Activated T-cell treated with anti-CD3 and anti-CD28 coated beads for 4 hours (primary cell): ENCODE data around the gene EPB41L2.
A peak's percentile ranks its signal among the peaks of the same experiment; 100 is the strongest.

Experiments used
- DNase-seq: peaks from one replicate; pipeline ENCODE4 v3.0.0-alpha.2; 2020

Gene EPB41L2

GRCh38 chr6:130900913-130901312, 162.1 kb downstream of the EPB41L2 start:
- DNase-seq, result no peak

GRCh38 chr6:130896249-130896648, 166.8 kb downstream of the EPB41L2 start:
- no peak for DNase-seq

DNA sequence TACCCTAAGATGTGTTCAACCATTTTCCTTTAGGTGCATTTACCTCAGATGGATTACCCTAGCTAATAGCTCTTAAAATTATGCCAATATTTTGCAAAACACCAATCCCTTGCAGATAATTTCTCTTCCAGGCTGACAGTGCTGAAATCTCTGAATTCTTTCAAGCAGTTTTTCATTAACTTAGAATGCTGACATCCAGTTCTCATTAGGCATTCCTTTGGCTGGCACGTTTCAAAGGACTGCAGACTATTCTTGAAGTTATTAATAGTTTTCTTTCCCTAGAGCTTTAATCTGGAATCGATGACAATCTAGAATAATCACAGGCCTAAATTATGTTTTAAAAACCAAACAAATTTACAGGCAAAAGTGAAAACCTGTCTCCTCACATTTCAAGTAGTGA, 167.5 kb downstream of the EPB41L2 start:
- no peak for DNase-seq

DNA sequence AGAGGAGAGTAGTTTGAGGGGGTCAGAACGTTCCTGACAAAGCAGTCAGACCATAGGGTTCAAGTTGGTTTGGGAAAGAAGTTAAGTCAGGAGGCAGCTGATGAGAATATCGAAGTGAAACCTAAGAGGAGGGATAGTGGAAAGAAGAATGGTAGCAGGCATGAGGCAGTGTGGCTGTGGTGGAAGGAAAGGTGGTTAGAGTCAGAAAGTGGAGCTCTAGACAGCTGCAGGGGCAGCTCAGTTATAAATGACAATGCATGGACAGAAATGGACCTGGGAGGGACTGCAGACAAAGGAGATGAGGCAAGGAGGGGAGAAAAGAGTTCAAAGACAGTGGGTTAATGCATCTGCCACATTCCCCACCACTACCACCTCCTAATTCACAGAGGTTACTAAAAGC, 169.3 kb downstream of the EPB41L2 start:
- no peak for DNase-seq

GRCh38 chr6:130893277-130893676, 169.8 kb downstream of the EPB41L2 start:
- no peak for DNase-seq

DNA sequence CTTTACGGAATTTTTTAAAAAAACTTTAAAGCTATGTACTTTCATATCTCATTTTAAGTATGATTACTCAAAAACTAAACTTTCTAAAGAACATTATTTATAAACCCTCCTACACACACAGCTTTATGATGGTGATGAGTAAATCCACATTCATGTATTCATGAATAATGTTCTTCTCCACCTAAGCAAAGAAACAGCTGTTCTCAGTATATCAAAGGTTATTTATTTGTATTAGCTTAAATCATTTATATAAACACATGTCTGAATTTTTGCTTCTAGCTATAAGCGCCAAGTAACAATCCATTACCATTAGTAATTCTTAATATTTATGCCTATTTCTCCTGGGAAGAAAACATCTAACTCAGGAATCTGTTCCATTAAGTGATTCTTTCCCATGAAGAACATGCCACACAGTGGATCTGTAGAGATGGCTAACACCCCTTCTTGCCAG, 172.5 kb downstream of the EPB41L2 start:
- DNase-seq, result no peak

- no peak for DNase-seq
These were observed 173.6 kb downstream of the EPB41L2 start for GRCh38 chr6:130889423-130889822.

DNA sequence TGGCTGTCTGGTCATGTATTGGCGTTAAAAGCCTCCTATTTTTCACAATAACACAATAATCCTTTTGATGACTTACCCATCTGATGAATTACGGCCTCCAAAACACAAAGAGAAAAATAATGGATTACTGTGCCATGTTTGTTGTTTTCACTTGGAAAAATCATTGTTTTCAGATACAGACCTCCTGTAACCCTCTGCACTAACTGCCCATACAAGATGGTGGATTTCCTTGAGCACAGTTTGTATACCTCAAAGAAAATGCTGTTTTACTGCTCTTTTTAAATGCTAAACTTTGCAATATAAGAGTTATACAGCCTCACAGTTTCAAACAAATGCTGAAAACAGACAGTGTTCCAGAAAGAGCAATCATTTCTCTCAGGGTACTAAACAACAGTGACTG, 174.8 kb downstream of the EPB41L2 start:
- no peak for DNase-seq

DNA sequence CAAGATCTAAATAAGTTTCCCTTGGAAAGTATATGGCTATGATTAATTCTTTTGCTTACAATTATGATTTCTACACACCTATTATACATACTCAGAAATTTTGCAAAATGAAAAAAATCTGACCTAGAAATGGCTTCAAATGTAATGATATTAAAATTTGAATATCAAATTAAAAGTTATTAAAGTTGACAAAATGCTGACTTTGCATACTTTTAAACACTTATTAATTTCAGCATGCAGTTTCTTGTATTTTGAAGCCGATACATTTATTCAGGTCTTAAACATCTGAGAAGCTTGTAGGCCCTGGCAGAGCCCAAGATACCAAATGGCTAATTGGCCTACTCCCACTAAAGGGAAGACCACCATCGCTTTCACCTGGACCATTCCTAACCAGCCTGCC, 176.1 kb downstream of the EPB41L2 start:
- DNase-seq, result no peak

GRCh38 chr6:130885392-130886192, 177.5 kb downstream of the EPB41L2 start:
- peak; percentile 74 for DNase-seq

DNA sequence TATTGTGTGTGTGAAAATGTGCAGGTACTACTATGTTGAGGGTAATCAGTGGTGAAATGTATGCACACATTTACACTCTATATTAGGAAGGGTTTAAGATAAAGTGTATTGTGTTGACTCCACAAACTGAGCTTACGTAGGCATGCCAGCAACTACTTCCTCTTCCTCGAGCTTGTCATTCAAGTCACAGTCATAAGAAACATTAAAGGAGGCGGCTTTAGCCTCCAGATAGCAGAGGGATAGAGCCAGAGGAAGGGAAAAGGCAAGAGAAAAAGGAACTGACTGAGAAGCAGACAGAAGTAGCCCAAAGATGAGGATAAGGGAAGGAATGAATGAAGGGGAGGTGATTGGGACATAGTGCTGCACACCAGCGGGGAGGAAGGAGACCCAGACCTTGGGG, 180.7 kb downstream of the EPB41L2 start:
- DNase-seq, result no peak

GRCh38 chr6:130879826-130880225, 183.2 kb downstream of the EPB41L2 start:
- DNase-seq, result no peak

DNA sequence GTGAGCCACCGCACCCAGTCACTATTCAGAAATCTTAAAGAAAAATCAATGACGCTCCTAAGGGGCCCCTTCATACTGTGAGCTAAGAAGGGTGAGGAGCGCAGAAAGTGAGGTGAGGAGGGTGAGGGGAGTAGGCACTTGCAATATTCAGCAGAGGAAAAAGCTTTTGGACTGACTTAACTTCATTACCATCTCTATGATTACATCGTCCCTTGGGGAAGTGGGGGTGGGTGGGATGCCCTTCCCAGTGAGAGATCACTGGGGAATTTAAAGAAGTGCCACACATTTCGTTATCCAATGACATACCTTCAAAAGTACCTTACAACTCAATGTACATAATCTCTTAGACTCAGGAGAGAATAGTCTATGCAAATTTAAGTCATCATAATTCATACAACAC, 189.3 kb downstream of the EPB41L2 start:
- no peak for DNase-seq

DNA sequence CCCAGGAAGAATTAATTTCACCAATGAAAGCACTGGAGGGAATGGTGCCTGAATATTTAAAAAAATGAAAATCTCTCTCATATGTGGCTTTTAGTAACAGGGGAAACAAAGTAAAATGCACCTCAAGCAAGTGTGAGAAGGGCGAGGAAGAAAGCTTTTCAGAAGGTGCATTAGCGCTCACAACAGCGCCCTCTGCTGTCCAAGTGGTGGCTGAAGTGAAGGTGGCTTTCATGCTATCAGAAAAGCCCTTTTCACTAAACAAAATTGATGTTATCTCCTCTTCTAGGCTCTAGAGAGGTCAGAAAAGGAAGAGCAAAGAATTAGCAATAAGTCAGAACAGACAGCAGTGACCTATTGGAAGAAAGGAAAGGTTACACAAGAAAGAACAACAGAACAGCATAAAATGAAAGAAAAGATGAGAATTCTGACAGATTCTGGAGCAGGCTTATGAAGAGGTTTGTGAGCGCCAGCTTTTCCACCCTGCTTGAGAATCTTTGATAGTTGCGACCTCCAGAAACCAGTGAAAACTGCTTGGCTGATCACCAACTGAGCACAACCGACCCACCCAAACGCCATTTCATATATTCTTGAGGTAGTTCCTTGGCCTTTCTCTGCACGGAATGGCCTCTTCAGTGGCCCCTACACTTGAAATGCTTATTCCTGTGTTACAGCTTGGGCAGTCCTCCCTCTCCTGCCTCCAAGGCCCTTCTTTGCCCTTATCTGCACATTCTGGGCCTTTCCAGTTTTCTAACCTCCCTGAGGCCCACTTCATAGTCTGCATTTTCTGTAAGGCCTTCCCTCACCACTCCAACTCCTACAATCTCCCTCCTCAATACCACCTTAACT, 190.6 kb downstream of the EPB41L2 start:
- peak; percentile 66 for DNase-seq

- DNase-seq, result no peak
These were observed 192.7 kb downstream of the EPB41L2 start for GRCh38 chr6:130870179-130870880.

- DNase-seq, result no peak
These were observed 193.4 kb downstream of the EPB41L2 start for GRCh38 chr6:130869681-130870080.

- DNase-seq, result no peak
These were observed 197.3 kb downstream of the EPB41L2 start for GRCh38 chr6:130865793-130866192.

GRCh38 chr6:130864344-130864743, 198.7 kb downstream of the EPB41L2 start:
- no peak for DNase-seq

DNA sequence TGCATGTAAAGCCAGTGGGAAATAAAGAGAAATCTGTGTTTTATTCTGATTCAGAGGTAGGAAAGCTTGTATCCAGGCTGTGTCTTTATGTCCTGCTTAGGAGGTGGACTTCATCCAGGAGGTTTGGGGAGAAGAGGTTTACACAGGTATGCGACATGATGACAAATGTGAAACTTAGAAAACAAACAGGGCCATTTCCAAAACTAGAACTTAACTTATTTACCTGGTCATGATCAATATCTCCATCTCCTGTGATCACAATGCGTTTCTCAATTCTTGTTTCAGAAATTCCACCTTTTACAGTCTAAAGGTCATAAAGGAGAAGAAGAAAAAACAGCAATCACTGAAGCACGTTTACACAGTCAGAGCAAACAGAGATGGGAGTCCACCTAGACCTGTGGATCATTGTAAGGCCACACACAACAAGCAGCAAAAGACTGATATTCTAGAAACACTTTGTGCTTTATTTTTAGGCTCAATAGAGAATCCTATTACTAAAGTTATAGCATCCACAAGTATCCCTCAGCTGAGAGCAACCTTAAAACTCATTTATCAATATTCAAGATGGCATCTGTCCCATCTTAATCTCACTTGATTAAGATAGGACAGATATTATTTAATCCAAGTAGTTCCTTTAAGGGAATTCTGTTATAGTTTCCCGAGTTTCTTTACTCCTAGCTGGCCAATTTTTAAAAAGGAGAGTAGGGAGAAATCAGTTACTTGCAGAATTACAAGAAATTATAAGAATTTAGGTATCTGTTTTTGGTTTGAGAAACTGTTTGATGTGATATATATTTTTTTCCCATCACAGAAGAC, 199.4 kb downstream of the EPB41L2 start:
- no peak for DNase-seq

- DNase-seq, result no peak
These were observed 200.7 kb downstream of the EPB41L2 start for GRCh38 chr6:130862370-130862769.

DNA sequence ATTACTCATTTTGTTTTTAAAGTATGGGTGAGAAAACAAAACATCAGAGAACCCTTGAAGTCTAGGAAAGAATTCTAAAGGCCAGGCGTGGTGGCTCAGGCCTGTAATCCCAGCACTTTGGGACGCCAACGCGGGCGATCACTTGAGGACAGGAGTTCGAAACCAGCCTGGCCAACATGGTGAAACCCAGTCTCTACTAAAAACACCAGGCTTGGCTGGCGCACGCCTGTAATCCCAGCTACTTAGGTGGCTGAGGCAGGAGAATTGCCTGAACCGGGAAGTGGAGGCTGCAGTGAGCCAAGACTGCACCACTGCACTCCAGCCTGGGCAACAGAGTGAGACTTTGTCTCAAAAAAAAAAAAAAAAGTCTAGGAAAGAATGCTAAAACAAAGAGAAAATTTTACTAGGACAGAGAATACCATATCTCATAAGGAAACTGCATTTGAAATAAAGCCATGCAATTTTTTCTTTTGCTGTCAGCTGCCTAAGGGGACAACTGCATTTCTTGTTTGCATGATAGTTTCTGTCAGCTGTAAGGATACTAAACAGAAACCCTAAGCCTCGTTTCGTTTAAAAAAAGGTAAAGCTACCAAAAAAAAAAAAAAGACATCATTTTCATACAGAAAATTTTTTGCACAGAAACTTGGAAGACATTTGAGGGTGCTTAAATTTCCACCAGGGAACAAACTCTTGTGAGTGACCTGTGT, 203.7 kb downstream of the EPB41L2 start:
- no peak for DNase-seq
